IPS-15b (cell line): Measurements from ENCODE around the gene TRMT61A.

Experiments
- H3K27me3 ChIP-seq: one replicate; pipeline ENCODE4 v1.6.1; 2013; ENCODE audit warnings: low read length; ENCODE audit not compliant: control insufficient read depth, insufficient read depth
- H3K36me3 ChIP-seq: one replicate; pipeline ENCODE4 v1.6.1; 2013; ENCODE audit warnings: low read length; ENCODE audit not compliant: control insufficient read depth, insufficient read depth
- H3K4me1 ChIP-seq: one replicate; pipeline ENCODE4 v1.6.1; 2013; ENCODE audit warnings: mild to moderate bottlenecking, low read length; ENCODE audit not compliant: control insufficient read depth, insufficient read depth
- H3K4me3 ChIP-seq: one replicate; pipeline ENCODE4 v1.5.1; 2013; ENCODE audit warnings: low read depth, low read length
- H3K9ac ChIP-seq: one replicate; pipeline ENCODE4 v1.6.1; 2013; ENCODE audit warnings: low read depth, mild to moderate bottlenecking, low read length
- H3K9me3 ChIP-seq: one replicate; pipeline ENCODE4 v1.6.1; 2013; ENCODE audit warnings: mild to moderate bottlenecking, low read length; ENCODE audit not compliant: control insufficient read depth, insufficient read depth

The TRMT61A gene

DNA sequence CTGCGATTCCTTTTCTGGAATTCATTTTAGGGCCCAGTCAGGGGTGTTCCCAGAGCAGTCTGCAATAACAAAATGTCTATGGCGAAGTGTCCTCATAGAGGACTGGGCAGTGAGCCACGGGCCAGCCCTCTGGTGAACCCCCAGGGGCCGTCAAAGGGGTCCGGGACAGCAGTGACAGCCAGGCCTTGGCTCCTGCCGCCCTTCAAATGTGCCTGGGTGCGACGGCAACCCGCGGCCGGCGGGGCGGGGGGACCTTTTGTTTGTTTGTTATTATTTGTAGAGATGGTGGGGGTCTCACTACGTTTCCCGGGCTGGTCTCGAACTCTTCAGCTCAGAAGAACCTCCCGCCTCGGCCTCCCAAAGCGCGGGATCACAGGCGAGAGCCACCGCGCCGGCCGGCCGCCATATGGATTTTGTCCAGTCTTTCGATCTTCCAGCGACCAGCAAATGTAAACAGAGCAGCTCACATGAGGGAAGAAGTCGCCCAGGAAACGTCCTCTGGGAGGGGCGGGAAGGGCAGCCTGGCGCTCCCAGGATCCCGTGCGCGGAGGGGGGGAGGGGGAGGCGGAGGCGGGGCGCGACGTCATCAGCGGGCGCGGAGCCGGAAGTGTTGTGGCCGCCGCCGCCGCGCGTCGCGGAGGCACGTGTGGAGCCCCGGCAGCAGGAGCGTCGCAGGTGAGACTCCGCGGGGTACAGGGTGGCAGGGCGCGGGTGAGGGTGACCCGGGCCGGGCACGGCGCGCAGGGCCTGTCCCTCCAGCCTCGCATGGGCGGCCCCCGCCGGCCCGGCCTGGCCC, at the start of gene TRMT61A:
Gene TRMT61A, plus strand, starts transcription at position 610 of the 796 bp plus-strand sequence. CDS start 783 bp downstream, outside the sequence.
- Histone ChIP-seq H3K9me3 (no peaks in the 10 kb centered on the region), H3K36me3 (peaks cover 16% of the 10 kb centered on the region), H3K27me3 (peaks cover 9% of the 10 kb centered on the region), H3K4me1 (peaks cover 4% of the 10 kb centered on the region), H3K9ac (peak within 1 kb of the TSS; percentile 73), H3K4me3 (peak within 1 kb of the TSS; percentile 95)

DNA sequence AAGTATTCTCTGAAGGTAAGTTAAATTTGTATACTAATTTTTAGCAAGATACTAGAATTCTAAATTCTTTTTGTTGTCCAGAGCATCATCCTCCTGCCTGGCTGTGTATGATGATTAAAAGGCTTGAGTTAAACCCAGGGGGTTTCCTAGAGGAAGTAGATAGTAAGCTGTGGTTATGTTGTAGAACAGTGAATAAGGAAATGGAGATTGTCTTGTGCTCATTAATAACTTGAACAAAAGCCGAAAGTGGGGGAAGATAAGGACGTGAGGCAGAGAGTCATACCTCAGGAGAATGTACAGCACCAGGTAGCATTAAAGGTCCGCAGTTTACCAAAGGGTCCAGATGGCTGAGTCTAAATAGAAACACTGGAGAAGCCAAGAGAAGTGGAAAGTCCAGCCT, 48.4 kb upstream of the TRMT61A start:
- Histone ChIP-seq H3K9me3 (no peaks in the 10 kb centered on the region), H3K4me1 (no peaks in the 10 kb centered on the region), H3K9ac (no peak overlapping the region), H3K27me3 (no peaks in the 10 kb centered on the region), H3K4me3 (no peak overlapping the region), H3K36me3 (peaks cover 9% of the 10 kb centered on the region)

DNA sequence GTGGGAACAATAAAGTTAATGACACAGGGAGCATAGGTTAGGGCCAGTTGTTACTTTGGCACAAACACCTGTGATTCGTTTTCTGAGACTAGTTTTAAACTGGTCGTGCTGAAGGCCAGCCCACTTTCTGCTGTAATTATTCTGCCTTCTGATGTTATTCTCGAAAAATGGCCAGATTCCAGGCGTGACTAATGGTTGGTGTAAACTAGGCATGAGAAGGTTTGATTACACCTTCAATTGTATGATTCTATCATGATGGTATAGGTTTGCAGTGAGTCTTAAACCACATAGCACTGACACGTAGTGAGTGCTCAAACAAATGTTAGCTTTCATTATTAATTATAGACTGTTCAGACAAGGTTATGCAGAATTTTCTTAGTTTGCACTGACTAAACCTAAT, 45.4 kb upstream of the TRMT61A start:
- H3K36me3 ChIP-seq = peaks cover 6% of the 10 kb centered on the region
- H3K4me3 ChIP-seq = no peak overlapping the region

DNA sequence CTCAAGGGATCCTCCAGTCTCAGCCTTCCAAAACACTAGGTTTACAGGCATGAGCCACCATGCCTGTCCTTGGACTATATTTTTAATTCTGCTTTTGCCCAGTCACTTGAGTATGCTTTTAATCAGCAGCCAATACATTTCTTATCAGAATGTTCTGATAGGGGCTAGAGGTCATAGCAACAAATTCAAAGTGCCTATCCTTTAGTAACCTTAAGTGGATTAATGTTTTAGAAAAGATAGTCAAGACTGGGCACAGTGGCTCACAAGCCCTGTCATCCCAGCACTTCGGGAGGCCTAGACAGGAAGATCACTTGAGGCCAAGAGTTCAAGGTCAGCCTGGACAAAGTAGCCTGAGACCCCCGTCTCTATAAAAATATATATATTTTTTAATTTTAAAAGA, 43.5 kb upstream of the TRMT61A start:
- no peaks in the 10 kb centered on the region for H3K4me1 ChIP-seq
- no peaks in the 10 kb centered on the region for H3K9me3 ChIP-seq
- H3K4me3 ChIP-seq = no peak overlapping the region
- H3K9ac ChIP-seq = no peak overlapping the region
- no peaks in the 10 kb centered on the region for H3K27me3 ChIP-seq
- peaks cover 10% of the 10 kb centered on the region for H3K36me3 ChIP-seq

More for the DNA sequence above, 45.4 kb upstream of the TRMT61A start:
- Histone ChIP-seq H3K27me3 (no peaks in the 10 kb centered on the region), H3K9ac (no peak overlapping the region), H3K9me3 (no peaks in the 10 kb centered on the region), H3K4me1 (no peaks in the 10 kb centered on the region)

DNA sequence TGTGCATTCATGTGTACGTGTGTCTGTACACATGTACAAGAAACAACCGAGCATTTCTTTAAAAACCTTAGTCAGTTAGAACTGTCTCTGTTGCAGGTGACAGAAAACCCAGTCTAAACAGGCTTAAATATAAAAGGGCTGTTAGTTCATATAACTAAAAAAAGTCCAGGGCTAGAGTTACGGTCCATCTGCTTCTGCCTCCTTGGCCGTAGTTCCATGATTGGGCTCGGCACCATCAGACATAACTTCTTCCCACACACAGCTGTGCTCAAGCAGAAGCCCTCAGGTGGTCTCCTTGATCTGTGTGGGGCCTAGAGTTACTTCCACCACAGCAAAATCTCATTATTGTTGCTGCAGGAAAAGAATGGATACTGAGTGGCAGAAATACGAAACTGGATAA, 40.9 kb upstream of the TRMT61A start:
- no peaks in the 10 kb centered on the region for H3K9me3 ChIP-seq
- H3K27me3 ChIP-seq = no peaks in the 10 kb centered on the region
- H3K4me3 ChIP-seq = no peak overlapping the region
- H3K9ac ChIP-seq = no peak overlapping the region
- H3K4me1 ChIP-seq = no peaks in the 10 kb centered on the region
- H3K36me3 ChIP-seq = peaks cover 10% of the 10 kb centered on the region

DNA sequence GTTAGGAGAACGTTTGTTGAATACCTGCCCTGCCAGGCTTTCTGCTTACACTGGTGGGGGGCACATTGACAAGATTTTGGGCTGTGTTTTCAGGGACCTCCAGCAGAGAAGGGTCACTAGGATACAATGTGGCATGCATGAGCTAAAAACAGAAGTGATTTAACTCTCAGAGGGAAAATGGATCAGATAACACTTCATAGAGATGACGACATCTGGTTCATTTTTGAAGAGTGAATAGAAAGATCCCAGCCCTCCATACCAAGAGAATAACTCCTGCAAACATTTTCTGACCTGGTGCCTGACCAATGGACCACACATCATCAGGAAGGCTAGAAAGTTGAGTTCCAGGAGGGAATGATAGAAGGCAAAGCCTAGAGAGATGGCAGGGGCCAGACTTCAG, 40.0 kb upstream of the TRMT61A start:
- Histone ChIP-seq H3K4me1 (no peaks in the 10 kb centered on the region), H3K27me3 (no peaks in the 10 kb centered on the region), H3K36me3 (peaks cover 10% of the 10 kb centered on the region), H3K9ac (no peak overlapping the region), H3K4me3 (no peak overlapping the region), H3K9me3 (no peaks in the 10 kb centered on the region)

DNA sequence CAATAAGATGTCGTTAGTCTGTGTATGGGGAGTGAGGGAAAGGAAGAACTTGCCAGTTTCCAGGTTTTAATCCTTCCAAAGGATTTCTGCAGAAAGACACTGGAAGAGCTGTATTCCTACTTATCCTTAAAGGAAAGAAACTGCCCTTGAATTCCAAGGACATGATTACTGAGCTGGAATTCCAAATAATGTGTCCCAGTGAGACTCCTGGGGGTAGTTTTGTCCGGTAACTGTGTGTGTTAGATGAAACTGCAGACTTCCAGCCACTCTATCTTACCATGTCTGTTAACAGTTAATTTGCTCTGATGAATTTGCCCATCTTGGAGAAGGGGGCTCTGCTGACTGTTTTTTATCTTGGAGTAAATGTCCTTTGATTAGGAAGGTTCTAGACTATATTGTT, 39.4 kb upstream of the TRMT61A start:
- no peaks in the 10 kb centered on the region for H3K4me1 ChIP-seq
- H3K4me3 ChIP-seq = no peak overlapping the region
- H3K9me3 ChIP-seq = no peaks in the 10 kb centered on the region
- H3K36me3 ChIP-seq = peaks cover 10% of the 10 kb centered on the region
- H3K9ac ChIP-seq = no peak overlapping the region
- no peaks in the 10 kb centered on the region for H3K27me3 ChIP-seq

DNA sequence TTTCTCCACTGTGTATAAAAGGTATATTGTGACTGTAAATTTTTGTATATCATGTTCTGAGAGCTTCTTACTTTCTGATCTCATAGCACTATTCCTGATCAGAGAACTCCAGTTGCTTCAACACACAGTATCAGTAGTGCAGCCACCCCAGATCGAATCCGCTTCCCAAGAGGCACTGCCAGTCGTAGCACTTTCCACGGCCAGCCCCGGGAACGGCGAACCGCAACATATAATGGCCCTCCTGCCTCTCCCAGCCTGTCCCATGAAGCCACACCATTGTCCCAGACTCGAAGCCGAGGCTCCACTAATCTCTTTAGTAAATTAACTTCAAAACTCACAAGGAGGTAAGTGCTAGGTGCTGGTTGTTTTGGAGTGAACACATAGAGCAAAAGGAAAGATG, 37.3 kb upstream of the TRMT61A start:
- Histone ChIP-seq H3K27me3 (no peaks in the 10 kb centered on the region), H3K36me3 (peaks cover 10% of the 10 kb centered on the region), H3K4me3 (no peak overlapping the region), H3K9me3 (no peaks in the 10 kb centered on the region), H3K4me1 (no peaks in the 10 kb centered on the region), H3K9ac (no peak overlapping the region)

DNA sequence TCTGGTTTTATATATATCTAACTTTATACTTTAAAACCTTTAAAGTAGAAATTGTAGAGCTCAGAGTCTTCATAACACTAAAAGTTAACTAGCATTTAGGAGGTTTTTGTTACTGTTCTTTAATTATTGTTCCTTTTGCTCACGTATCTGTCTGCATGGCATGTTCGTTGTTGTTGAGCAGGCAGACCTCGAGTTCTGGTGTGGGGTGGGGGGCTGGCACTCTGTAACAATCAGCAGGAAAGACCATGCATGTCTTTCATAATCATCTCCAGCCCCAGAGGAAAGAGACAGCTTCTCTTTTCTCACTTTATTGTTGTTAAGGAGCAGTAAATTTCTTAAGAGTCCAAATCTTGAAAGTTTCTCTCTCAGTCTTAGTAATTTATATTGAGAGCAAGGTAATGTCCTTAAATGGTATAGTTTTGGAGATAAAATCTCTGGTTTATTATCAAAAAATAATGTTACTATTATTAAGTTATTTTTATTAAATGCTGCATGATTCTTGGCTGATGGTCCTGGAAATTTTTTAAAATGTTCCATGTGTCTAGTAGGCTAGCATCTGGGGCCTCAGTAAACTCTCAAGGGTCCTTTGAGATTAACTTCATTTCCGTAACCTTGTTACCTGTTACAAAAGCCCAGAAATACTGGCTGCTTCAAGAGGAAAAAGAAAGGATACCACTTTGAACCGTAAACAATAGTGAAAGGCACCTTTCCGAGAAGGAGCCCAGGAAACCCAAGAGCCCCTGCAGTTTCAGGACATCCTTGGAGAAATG, 36.7 kb upstream of the TRMT61A start:
- H3K4me3 ChIP-seq = no peak overlapping the region
- H3K4me1 ChIP-seq = no peaks in the 10 kb centered on the region
- H3K9me3 ChIP-seq = no peaks in the 10 kb centered on the region
- peaks cover 10% of the 10 kb centered on the region for H3K36me3 ChIP-seq
- no peaks in the 10 kb centered on the region for H3K27me3 ChIP-seq
- no peak overlapping the region for H3K9ac ChIP-seq

DNA sequence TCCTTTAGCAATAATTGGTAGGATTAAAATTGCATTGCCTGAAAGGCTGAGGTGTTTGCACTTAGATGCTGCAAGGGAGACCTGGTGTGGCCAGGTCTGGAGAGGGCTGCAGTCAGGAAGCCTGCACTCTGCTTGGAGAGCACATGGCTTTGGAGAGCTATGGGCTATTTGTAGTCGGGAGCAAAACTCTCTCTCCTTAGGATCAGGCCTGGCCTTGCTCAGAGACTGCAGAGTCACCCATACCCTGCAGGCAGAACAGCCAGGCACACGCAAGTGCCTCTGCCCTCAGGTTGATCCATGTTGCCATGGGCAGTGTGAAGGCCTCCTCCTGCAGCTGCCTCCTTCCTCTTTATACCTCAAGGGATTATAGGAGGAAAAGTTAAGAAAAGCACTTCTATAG, 33.1 kb upstream of the TRMT61A start:
- Histone ChIP-seq H3K4me3 (no peak overlapping the region), H3K9me3 (no peaks in the 10 kb centered on the region), H3K36me3 (peaks cover 3% of the 10 kb centered on the region), H3K9ac (no peak overlapping the region), H3K4me1 (no peaks in the 10 kb centered on the region), H3K27me3 (no peaks in the 10 kb centered on the region)

DNA sequence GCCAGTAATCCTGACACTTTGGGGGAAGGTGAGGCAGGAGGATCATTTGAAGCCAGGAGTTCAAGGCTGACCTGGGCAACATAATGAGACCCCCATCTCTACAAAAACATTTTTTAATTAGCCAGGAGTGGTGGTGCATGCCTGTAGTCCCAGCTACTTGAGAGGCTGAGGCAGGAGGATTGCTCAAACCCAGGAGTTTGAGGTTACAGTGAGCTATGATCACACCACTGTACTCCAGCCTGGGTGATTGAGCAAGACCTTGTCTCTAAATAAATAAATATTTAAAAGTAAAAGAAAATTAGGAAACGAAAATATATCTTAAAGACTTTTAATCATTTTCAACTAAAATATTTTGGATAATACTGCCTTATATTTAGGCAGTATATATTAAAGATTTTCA, 32.2 kb upstream of the TRMT61A start:
- H3K27me3 ChIP-seq = no peaks in the 10 kb centered on the region
- H3K4me3 ChIP-seq = no peak overlapping the region
- H3K9me3 ChIP-seq = no peaks in the 10 kb centered on the region
- H3K36me3 ChIP-seq = peaks cover 7% of the 10 kb centered on the region
- H3K9ac ChIP-seq = no peak overlapping the region
- no peaks in the 10 kb centered on the region for H3K4me1 ChIP-seq

DNA sequence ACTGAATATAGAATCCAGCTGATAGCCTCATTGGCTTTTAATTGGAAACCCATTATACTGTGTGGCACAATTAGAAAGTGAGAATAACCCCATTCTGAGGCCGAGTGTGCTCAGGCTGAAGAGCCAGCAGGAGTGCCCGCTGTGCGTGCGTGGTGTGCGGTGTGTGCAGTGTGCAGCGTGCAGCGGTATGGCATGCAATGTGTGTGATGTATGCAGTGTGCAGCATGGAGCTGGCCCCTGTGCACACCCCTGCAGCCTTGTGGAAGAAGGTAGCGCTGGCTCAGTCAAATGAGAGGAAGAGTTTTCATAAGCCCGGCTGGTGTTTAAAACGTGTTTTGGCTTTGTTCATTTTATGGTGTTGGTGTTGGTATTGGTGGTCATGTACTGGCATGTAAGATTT, 29.3 kb upstream of the TRMT61A start:
- no peaks in the 10 kb centered on the region for H3K27me3 ChIP-seq
- no peaks in the 10 kb centered on the region for H3K9me3 ChIP-seq
- H3K9ac ChIP-seq = no peak overlapping the region
- peaks cover 14% of the 10 kb centered on the region for H3K36me3 ChIP-seq
- no peak overlapping the region for H3K4me3 ChIP-seq
- H3K4me1 ChIP-seq = no peaks in the 10 kb centered on the region
